CD4-positive, alpha-beta T cell (primary cell): ENCODE data around the gene DDI2. TPM values are rescaled to one million over a fixed set of nuclear protein-coding genes. Genes with fewer than 3 reads are reported as not detected.
A peak's percentile ranks its signal among the peaks of the same experiment; 100 is the strongest.

Source experiments
- ATAC-seq: fragments of 200-7000 bp; cut with Tn5 transposase; one replicate; pipeline ENCODE4 v1.10.0; 2022; ENCODE audit warnings: mild to moderate bottlenecking; ENCODE audit not compliant: poor library complexity
- CTCF ChIA-PET: fragments of 350-600 bp; sonication (Branson Sonifier 250); formaldehyde crosslinking; loops from one replicate; lab custom pipeline; 2021; ENCODE audit warnings: antibody characterized with exemption, inconsistent platforms; lab: Charles Lee
- POLR2A ChIA-PET: fragments of 350-600 bp; sonication (Branson Sonifier 250); formaldehyde crosslinking; loops from one replicate; lab custom pipeline; 2021; ENCODE audit warnings: antibody characterized with exemption, inconsistent platforms; lab: Charles Lee
- DNase-seq, 14 experiments: peaks; one replicate each; pipeline ENCODE4 v3.0.0-alpha.2; 2013 to 2020; ENCODE audit warnings: mixed read lengths in 2 of 14
- H3K27ac ChIP-seq, 2 donors: one replicate each; pipeline versions ENCODE4 v1.5.1 to v1.7.0; 2013; ENCODE audit warnings: low read length in 2 of 2, low read depth in 1 of 2, mild to moderate bottlenecking in 1 of 2
- H3K27me3 ChIP-seq, 2 experiments: 1 replicate in 1 of 2; 2 replicates in 1 of 2; pipeline versions ENCODE4 v1.6.1 to v1.7.0; 2013; ENCODE audit warnings: low read length in 2 of 2, control low read depth in 1 of 2, mild to moderate bottlenecking in 1 of 2, moderate library complexity in 1 of 2; ENCODE audit not compliant: insufficient read depth in 2 of 2, control insufficient read depth in 1 of 2
- H3K36me3 ChIP-seq: one replicate; pipeline ENCODE4 v1.6.1; 2013; ENCODE audit warnings: low read length, control low read depth; ENCODE audit not compliant: insufficient read depth
- H3K4me1 ChIP-seq: one replicate; pipeline ENCODE4 v1.6.1; 2013; ENCODE audit warnings: low read length, control low read depth; ENCODE audit not compliant: insufficient read depth
- H3K4me3 ChIP-seq: one replicate; pipeline ENCODE4 v1.5.1; 2013; ENCODE audit warnings: mild to moderate bottlenecking, low read length, moderate library complexity
- H3K9me3 ChIP-seq, 2 experiments: 1 replicate in 1 of 2; 2 replicates in 1 of 2; pipeline versions ENCODE4 v1.6.1 to v1.7.0; 2013; ENCODE audit warnings: low read length in 2 of 2, mild to moderate bottlenecking in 2 of 2, control low read depth in 1 of 2, moderate library complexity in 1 of 2; ENCODE audit not compliant: control insufficient read depth in 1 of 2, insufficient read depth in 1 of 2
- H3K27ac Mint-ChIP-seq: one replicate; pipeline ENCODE4 v1.8.0; 2020; ENCODE audit warnings: mixed read lengths
- H3K27me3 Mint-ChIP-seq: one replicate; pipeline ENCODE4 v1.8.0; 2021; ENCODE audit warnings: mixed read lengths
- H3K36me3 Mint-ChIP-seq: one replicate; pipeline ENCODE4 v1.8.0; 2021; ENCODE audit warnings: low read depth, mixed read lengths
- H3K4me1 Mint-ChIP-seq: one replicate; pipeline ENCODE4 v1.8.0; 2021; ENCODE audit warnings: low read depth, mixed read lengths
- H3K4me3 Mint-ChIP-seq: one replicate; pipeline ENCODE4 v1.8.0; 2020; ENCODE audit warnings: mild to moderate bottlenecking, mixed read lengths
- H3K9me3 Mint-ChIP-seq: one replicate; pipeline ENCODE4 v1.8.0; 2020; ENCODE audit warnings: mixed read lengths
- intact Hi-C, 2 experiments: fragments of 100-400 bp; cut with DNase I in 1 of 2; cut with micrococcal nuclease in 1 of 2; formaldehyde crosslinking; loops; one replicate each; pipeline versions ENCODE4 v1.15.1 to v1.9.0; 2023 to 2025; cut with DNase I, micrococcal nuclease
- total RNA-seq, 174 experiments: library from RNA in 2 of 174; stranded (reverse) in 2 of 174; gene quantifications; one replicate each; pipeline ENCODE4 v1.2.3 and lab custom pipeline; 2021 to 2026
- TF ChIP-seq, protein P1 (sequence below): fragments of 200-600 bp; IDR thresholded peaks from one replicate; pipeline ENCODE4 v1.8.0; 2022; ENCODE audit warnings: antibody characterized with exemption, mild to moderate bottlenecking

Gene DDI2
- total RNA-seq, 2 experiments from 2014 or later: 24.2 to 29.9 TPM

DNA sequence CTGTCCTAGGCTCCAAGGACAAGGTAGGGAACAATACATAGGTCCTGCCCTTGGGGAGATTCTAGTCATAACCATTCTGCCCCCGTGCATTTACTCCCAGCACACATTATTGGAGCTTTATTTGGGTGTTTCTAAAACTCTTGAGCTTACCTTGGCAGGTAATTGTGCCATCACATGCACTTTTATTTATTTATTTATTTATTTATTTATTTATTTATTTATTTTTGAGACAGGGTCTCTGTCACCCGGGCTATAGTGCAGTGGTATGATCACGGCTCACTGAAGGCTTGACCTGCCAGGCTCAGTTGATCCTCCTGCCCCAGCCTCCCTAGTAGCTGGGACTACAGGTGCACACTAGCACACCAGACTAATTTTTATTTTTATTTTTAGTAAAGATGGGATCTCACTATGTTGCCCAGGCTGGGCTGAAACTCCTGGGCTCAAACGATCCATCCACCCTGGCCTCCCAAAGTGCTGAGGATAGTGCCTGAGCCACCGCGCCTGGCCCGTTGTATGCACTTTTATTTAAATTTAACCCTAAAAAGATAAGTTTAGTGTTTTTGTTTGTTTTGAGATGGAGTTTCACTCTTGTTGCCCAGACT lies 41.6 kb upstream of the DDI2 start:
- no peak overlapping the region for H3K27ac ChIP-seq
- intact Hi-C loops: loop anchor here in 1 of 2 experiments (5.0 kb wide), 1 partner anchor 48 kb away; the partner anchor contains the start of gene DNAJC16

DNA sequence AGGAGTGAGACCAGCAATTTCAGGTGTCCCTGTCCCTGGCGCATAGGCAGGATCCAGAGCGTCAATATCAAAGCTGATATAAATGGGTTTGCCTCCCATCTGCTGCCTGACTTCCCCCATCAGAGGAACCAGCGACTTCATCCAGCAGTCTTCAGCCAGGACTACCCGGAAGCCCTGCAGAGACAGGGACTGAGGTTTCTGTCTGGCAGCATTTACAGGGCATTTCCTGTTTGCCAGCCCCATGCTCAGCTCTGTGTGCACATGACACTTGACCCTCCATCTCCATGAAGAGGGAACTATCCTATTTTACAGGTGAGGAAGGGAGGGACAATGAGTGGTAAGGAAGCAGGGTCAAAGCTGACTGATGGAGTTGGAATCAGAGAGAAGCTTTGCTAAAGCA lies 39.6 kb upstream of the DDI2 start:
- no peaks in the 10 kb centered on the region for H3K9me3 Mint-ChIP-seq
- TF ChIP-seq, protein P1, sequence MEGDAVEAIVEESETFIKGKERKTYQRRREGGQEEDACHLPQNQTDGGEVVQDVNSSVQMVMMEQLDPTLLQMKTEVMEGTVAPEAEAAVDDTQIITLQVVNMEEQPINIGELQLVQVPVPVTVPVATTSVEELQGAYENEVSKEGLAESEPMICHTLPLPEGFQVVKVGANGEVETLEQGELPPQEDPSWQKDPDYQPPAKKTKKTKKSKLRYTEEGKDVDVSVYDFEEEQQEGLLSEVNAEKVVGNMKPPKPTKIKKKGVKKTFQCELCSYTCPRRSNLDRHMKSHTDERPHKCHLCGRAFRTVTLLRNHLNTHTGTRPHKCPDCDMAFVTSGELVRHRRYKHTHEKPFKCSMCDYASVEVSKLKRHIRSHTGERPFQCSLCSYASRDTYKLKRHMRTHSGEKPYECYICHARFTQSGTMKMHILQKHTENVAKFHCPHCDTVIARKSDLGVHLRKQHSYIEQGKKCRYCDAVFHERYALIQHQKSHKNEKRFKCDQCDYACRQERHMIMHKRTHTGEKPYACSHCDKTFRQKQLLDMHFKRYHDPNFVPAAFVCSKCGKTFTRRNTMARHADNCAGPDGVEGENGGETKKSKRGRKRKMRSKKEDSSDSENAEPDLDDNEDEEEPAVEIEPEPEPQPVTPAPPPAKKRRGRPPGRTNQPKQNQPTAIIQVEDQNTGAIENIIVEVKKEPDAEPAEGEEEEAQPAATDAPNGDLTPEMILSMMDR: no peak
- peaks cover 46% of the 10 kb centered on the region for H3K4me1 ChIP-seq
- intact Hi-C loops: loop anchor here in 1 of 2 experiments (5.0 kb wide), 1 partner anchor 50 kb away; the partner anchor contains the start of gene DNAJC16
- peak overlapping the region; percentile 63 for H3K4me3 Mint-ChIP-seq
- H3K27ac ChIP-seq: peak overlapping the region; percentile 64
- peaks cover 28% of the 10 kb centered on the region for H3K36me3 Mint-ChIP-seq
- DNase-seq (peak in 8 of 14 experiments; percentile 5 to 58 (median 20)), ATAC-seq (peak; percentile 19)
- no peaks in the 10 kb centered on the region for H3K27me3 Mint-ChIP-seq
- peak overlapping the region; percentile 97 for H3K27ac Mint-ChIP-seq
- peak overlapping the region; percentile 11 for H3K4me3 ChIP-seq
- H3K27me3 ChIP-seq: no peaks in the 10 kb centered on the region
- ChIA-PET POLR2A (interaction anchor here (0.5 to 3.6 kb wide), 4 partner anchors 8 to 107 kb away, joined by 3 to 34 read pairs (median 18); partner anchors contain the start of gene DDI2), CTCF (no interaction called here)
- H3K36me3 ChIP-seq: peaks cover 10% of the 10 kb centered on the region
- no peaks in the 10 kb centered on the region for H3K9me3 ChIP-seq
- H3K4me1 Mint-ChIP-seq: peaks cover 43% of the 10 kb centered on the region

More for the DNA sequence above, 41.6 kb upstream of the DDI2 start:
- H3K4me3 Mint-ChIP-seq: no peak overlapping the region
- H3K27me3 ChIP-seq: no peaks in the 10 kb centered on the region
- DNase-seq: no peak
- ATAC-seq: no peak
- peaks cover 25% of the 10 kb centered on the region for H3K36me3 ChIP-seq
- H3K4me1 Mint-ChIP-seq: peaks cover 44% of the 10 kb centered on the region
- peaks cover 42% of the 10 kb centered on the region for H3K36me3 Mint-ChIP-seq
- no peaks in the 10 kb centered on the region for H3K9me3 Mint-ChIP-seq
- CTCF ChIA-PET: no interaction called here
- H3K9me3 ChIP-seq: no peaks in the 10 kb centered on the region
- H3K4me1 ChIP-seq: peaks cover 37% of the 10 kb centered on the region
- TF ChIP-seq, protein P1: no peak
- POLR2A ChIA-PET: interaction anchor here (1.2 kb wide), 1 partner anchor 9 kb away, joined by 3 read pairs; the partner anchor contains the start of gene AGMAT
- H3K4me3 ChIP-seq: no peak overlapping the region
- H3K27me3 Mint-ChIP-seq: no peaks in the 10 kb centered on the region
- peak overlapping the region; percentile 38 for H3K27ac Mint-ChIP-seq

DNA sequence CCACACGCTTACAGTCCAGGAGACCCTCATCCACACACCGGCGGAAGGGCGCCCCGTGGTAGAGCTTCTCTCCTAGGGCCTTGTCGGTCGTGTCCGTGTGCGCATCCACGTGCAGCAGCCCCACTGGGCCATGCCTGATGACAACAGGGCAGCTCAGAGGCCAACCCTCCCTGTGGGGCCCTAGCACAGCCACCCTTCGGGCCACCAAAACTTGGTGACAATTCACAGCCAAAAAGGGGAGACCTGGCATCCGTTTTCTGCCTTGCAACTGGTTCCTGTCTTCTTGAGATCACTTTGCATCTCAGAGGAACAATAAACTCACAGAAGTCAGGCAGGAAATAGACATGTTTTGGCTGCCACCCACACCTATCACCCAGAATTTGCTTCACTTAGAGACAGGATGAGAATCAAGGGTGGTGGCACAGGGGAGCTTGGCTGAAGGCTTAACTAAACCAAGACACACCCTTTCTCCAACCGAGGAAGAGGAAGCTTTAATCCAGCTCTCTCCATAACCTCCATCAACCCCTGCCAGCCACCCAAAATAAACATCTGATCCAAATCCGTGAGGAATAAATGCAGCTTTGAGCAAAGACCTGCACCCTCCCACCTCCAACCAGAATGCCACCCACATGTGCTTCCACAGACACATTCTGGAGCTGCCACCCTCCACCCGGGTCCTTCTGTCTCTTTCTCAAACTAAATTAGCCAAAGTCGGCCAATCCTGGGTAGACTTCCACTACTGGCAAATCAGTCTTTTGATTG lies 38.2 kb upstream of the DDI2 start:
- H3K27ac Mint-ChIP-seq: peak overlapping the region; percentile 97
- intact Hi-C loops: loop anchor here (1.0 to 5.0 kb wide), 2 partner anchors 52 to 53 kb away; partner anchors contain the start of gene DNAJC16 (in 2 of the 2)
- TF ChIP-seq, protein P1: no peak
- no peaks in the 10 kb centered on the region for H3K9me3 Mint-ChIP-seq
- H3K4me1 Mint-ChIP-seq: peaks cover 55% of the 10 kb centered on the region
- Histone ChIP-seq H3K36me3 (peaks cover 10% of the 10 kb centered on the region), H3K27me3 (no peaks in the 10 kb centered on the region), H3K4me1 (peaks cover 58% of the 10 kb centered on the region), H3K4me3 (no peak overlapping the region), H3K27ac (peak overlapping the region; percentile 64), H3K9me3 (no peaks in the 10 kb centered on the region)
- CTCF ChIA-PET: no interaction called here
- no peaks in the 10 kb centered on the region for H3K27me3 Mint-ChIP-seq
- H3K36me3 Mint-ChIP-seq: peaks cover 28% of the 10 kb centered on the region
- DNase-seq (peak in 13 of 14 experiments; percentile 13 to 81 (median 48)), ATAC-seq (peak; percentile 92)
- peak overlapping the region; percentile 67 for H3K4me3 Mint-ChIP-seq
- POLR2A ChIA-PET: interaction anchor here (0.5 to 3.6 kb wide), 12 partner anchors 8 to 1121 kb away, joined by 3 to 34 read pairs (median 6); partner anchors contain the start of genes DDI2, DNAJC16 and SPEN
